ENCODE data around the gene MAP3K20. TPM values are rescaled to one million over a fixed set of nuclear protein-coding genes. Genes with fewer than 3 reads are reported as not detected.
A peak's percentile ranks its signal among the peaks of the same experiment; 100 is the strongest.

Gene MAP3K20
- total RNA-seq, 6 donors from 2014 or later: 16.3 to 41.7 (median 34.7) TPM

- H3K27me3 ChIP-seq: no peaks in the 10 kb centered on the region
- H3K9me3 ChIP-seq: no peaks in the 10 kb centered on the region
- ATAC-seq (ENCODE audit: low FRiP score in 2 of 2) (no peak), DNase-seq (no peak)
- TF ChIP-seq EP300 (IDR thresholded peaks at IDR 0.05) (no peak), POLR2A (IDR thresholded peaks at IDR 0.05) (no peak), POLR2AphosphoS5 (IDR thresholded peaks at IDR 0.05) (no peak)
- TF ChIP-seq, protein P1, sequence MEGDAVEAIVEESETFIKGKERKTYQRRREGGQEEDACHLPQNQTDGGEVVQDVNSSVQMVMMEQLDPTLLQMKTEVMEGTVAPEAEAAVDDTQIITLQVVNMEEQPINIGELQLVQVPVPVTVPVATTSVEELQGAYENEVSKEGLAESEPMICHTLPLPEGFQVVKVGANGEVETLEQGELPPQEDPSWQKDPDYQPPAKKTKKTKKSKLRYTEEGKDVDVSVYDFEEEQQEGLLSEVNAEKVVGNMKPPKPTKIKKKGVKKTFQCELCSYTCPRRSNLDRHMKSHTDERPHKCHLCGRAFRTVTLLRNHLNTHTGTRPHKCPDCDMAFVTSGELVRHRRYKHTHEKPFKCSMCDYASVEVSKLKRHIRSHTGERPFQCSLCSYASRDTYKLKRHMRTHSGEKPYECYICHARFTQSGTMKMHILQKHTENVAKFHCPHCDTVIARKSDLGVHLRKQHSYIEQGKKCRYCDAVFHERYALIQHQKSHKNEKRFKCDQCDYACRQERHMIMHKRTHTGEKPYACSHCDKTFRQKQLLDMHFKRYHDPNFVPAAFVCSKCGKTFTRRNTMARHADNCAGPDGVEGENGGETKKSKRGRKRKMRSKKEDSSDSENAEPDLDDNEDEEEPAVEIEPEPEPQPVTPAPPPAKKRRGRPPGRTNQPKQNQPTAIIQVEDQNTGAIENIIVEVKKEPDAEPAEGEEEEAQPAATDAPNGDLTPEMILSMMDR (IDR thresholded peaks at IDR 0.05): no peak
- no peak overlapping the region for H3K4me3 ChIP-seq
- 95 to 97% methylated on average over 1 of the region's 1 CpG for WGBS, 2 donors
- peaks cover 0 to 5% (median 4%) of the 10 kb centered on the region in 4 donors for H3K4me1 ChIP-seq
- no peak overlapping the region for H3K27ac ChIP-seq
- peaks cover 0 to 4% (median 0%) of the 10 kb centered on the region in 4 donors for H3K36me3 ChIP-seq
Measured at GRCh38 chr2:173104156-173104555, 28.5 kb downstream of the MAP3K20 start.

- Histone ChIP-seq H3K4me3 (no peak overlapping the region), H3K27me3 (no peaks in the 10 kb centered on the region), H3K27ac (no peak overlapping the region), H3K4me1 (peaks cover 0 to 12% (median 5%) of the 10 kb centered on the region in 4 donors), H3K9me3 (no peaks in the 10 kb centered on the region), H3K36me3 (peaks cover 0 to 4% (median 0%) of the 10 kb centered on the region in 4 donors)
- DNase-seq (no peak), ATAC-seq (ENCODE audit: low FRiP score in 2 of 2) (peak in 1 of 2 donors; percentile 22)
- 94 to 98% methylated on average over 8 of the region's 8 CpGs for WGBS, 2 donors
- TF ChIP-seq POLR2AphosphoS5 (IDR thresholded peaks at IDR 0.05) (no peak), POLR2A (IDR thresholded peaks at IDR 0.05) (no peak), EP300 (IDR thresholded peaks at IDR 0.05) (no peak)
- TF ChIP-seq, protein P1 (IDR thresholded peaks at IDR 0.05): no peak
Measured at GRCh38 chr2:173106959-173107628, 31.4 kb downstream of the MAP3K20 start.

- TF ChIP-seq, protein P1 (IDR thresholded peaks at IDR 0.05): no peak
- TF ChIP-seq POLR2AphosphoS5 (IDR thresholded peaks at IDR 0.05) (no peak), POLR2A (IDR thresholded peaks at IDR 0.05) (no peak), EP300 (IDR thresholded peaks at IDR 0.05) (no peak)
- Histone ChIP-seq H3K4me1 (peaks cover 0 to 12% (median 5%) of the 10 kb centered on the region in 4 donors), H3K4me3 (no peak overlapping the region), H3K27ac (no peak overlapping the region), H3K36me3 (peaks cover 0 to 4% (median 0%) of the 10 kb centered on the region in 4 donors), H3K27me3 (no peaks in the 10 kb centered on the region), H3K9me3 (no peaks in the 10 kb centered on the region)
- DNase-seq (no peak), ATAC-seq (ENCODE audit: low FRiP score in 2 of 2) (no peak)
- 93 to 97% methylated on average over 6 of the region's 6 CpGs for WGBS, 2 donors
Measured at GRCh38 chr2:173107629-173108022, 32.0 kb downstream of the MAP3K20 start.

DNA sequence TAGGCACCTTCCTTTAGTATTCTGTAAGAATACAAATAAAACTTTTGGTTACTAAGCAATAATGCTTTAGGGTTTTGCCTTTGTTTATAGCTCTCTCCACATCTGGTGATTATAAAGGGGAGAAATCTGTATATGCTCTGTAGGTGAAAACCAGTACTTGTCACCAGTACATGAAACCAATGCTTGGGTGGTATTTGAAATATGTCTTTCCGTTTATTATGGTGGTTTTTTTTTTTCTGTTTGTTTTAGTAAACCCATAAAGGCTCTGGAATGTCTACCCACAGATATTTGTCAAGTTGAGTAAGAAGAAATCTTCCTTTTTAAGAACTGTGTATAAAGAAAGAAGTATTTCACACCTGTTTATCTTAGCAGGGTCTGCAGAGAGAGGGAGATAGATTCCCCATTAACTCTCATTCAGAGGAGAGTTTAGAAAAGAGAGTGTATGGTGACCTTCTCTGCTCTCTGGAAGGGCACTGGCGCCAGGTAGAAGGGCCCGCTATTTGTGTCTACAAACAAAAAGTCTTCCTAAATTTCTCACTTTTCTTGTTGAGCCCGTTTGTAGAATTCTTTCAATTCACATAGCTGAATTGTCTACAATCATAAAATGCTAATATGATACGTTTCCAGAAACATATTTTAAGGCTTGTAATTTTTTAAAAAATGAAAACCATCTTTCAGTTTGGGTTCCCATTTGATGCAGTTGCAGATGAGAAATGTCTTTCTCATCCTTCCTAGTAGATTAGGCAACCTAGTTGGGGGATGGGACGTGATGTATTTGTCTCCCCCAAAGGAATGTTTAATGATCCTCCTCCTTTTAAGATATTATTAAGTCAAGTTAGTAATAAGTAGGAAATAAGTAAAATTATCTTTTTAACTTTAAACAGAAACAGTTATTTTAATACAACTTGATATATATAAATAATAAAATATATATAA, 33.9 kb downstream of the MAP3K20 start:
- H3K4me3 ChIP-seq: no peak overlapping the region
- ATAC-seq (ENCODE audit: low FRiP score in 2 of 2) (no peak), DNase-seq (no peak)
- peak overlapping the region in 1 of 4 donors; percentile 2 for H3K27ac ChIP-seq
- no peaks in the 10 kb centered on the region for H3K36me3 ChIP-seq
- H3K9me3 ChIP-seq: no peaks in the 10 kb centered on the region
- no peaks in the 10 kb centered on the region for H3K27me3 ChIP-seq
- TF ChIP-seq, protein P1 (IDR thresholded peaks at IDR 0.05): no peak
- no peak for TF ChIP-seq POLR2AphosphoS5 (IDR thresholded peaks at IDR 0.05)
- TF ChIP-seq POLR2A (IDR thresholded peaks at IDR 0.05): no peak
- no peak for TF ChIP-seq EP300 (IDR thresholded peaks at IDR 0.05)
- WGBS, 2 donors: 54 to 68% methylated on average over 6 of the region's 6 CpGs
- peaks cover 0 to 12% (median 5%) of the 10 kb centered on the region in 4 donors for H3K4me1 ChIP-seq
